ENCODE measurements around the gene EARS2. TPM values are rescaled to one million over a fixed set of nuclear protein-coding genes. Genes with fewer than 3 reads are reported as not detected.
"Not testable (repeated sequence)": the region's sequence is repeated elsewhere in the genome, so short reads cannot be mapped to it uniquely, and the experiment has no call there.

Gene EARS2
- total RNA-seq, 4 donors from 2014 or later: 13.8 to 37.4 (median 28.0) TPM

DNA sequence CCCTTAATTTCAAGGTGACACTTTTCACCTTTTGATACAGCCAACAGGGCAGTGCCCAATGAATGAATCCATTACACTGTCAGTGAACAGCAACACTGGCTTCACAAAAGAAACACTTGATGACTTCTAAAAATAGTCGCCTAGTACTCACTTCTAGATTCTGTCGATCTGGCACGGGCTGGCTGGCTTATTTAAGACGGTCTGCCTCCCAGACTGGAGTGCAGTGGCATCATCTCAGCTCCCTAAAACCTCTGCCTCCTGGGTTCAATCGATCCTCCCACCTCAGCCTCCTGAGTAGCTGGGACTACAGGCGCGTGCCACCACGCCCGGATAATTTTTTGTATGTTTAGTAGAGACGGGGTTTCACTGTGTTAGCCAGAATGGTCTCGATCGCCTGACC lies 37.0 kb upstream of the EARS2 start:
- no peak for DNase-seq
- H3K27ac ChIP-seq: no peak overlapping the region
- H3K4me1 ChIP-seq: peaks cover 0 to 11% (median 6%) of the 10 kb centered on the region in 4 donors
- no peaks in the 10 kb centered on the region for H3K27me3 ChIP-seq
- TF ChIP-seq POLR2A (IDR thresholded peaks at IDR 0.05): no peak
- TF ChIP-seq, protein P1, sequence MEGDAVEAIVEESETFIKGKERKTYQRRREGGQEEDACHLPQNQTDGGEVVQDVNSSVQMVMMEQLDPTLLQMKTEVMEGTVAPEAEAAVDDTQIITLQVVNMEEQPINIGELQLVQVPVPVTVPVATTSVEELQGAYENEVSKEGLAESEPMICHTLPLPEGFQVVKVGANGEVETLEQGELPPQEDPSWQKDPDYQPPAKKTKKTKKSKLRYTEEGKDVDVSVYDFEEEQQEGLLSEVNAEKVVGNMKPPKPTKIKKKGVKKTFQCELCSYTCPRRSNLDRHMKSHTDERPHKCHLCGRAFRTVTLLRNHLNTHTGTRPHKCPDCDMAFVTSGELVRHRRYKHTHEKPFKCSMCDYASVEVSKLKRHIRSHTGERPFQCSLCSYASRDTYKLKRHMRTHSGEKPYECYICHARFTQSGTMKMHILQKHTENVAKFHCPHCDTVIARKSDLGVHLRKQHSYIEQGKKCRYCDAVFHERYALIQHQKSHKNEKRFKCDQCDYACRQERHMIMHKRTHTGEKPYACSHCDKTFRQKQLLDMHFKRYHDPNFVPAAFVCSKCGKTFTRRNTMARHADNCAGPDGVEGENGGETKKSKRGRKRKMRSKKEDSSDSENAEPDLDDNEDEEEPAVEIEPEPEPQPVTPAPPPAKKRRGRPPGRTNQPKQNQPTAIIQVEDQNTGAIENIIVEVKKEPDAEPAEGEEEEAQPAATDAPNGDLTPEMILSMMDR (IDR thresholded peaks at IDR 0.05): no peak
- peaks cover 0 to 40% (median 0%) of the 10 kb centered on the region in 3 donors for H3K36me3 ChIP-seq
- no peak overlapping the region for H3K4me3 ChIP-seq
- H3K9me3 ChIP-seq: no peaks in the 10 kb centered on the region

DNA sequence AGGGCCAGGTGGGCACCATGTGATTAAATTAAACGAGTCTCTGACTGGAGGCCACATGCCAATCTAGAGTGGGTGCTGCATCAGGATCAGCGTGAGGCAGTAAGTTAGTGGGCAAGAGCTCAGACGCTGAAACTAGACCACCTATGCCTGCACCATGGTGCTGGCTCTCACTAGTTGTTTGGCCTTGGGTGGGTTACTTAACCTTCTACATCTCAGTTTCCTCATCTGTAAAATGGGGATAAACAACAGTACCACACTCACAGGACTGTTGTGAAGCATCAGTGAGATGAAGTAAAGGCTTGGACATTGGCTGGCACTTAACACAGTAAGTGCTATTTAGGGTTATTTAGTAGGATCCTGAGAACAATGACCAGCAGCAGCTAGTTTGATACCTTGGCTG lies 33.0 kb upstream of the EARS2 start:
- Histone ChIP-seq H3K27ac (no peak overlapping the region), H3K4me1 (peaks cover 0 to 8% (median 2%) of the 10 kb centered on the region in 4 donors), H3K27me3 (no peaks in the 10 kb centered on the region), H3K9me3 (no peaks in the 10 kb centered on the region), H3K36me3 (peaks cover 0 to 80% (median 0%) of the 10 kb centered on the region in 3 donors), H3K4me3 (no peak overlapping the region)
- no peak for DNase-seq
- TF ChIP-seq POLR2A (IDR thresholded peaks at IDR 0.05): no peak
- TF ChIP-seq, protein P1 (IDR thresholded peaks at IDR 0.05): no peak

DNA sequence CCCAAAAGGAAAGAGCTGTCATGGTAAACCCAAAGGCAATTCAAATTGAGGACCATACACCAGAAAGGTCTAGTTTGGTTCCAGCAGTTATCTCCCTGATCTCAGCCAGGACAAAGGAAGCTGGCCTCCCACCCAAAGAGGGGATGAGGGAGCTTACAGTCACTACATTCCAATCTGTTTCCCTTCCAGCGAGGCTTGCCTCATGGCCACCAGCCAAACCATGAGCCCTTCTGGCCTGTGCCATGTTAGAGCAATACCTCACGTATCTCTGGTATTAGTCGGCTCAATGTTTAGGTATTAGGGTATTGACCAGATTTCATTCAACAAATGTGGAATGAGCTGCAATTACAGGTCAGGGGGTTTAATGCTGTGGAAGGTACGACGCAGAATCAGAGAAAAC lies 30.6 kb upstream of the EARS2 start:
- no peaks in the 10 kb centered on the region for H3K27me3 ChIP-seq
- no peak overlapping the region for H3K4me3 ChIP-seq
- no peaks in the 10 kb centered on the region for H3K9me3 ChIP-seq
- no peak overlapping the region for H3K27ac ChIP-seq
- no peak for TF ChIP-seq POLR2A (IDR thresholded peaks at IDR 0.05)
- TF ChIP-seq, protein P1 (IDR thresholded peaks at IDR 0.05): no peak
- no peaks in the 10 kb centered on the region for H3K4me1 ChIP-seq
- peaks cover 0 to 95% (median 0%) of the 10 kb centered on the region in 3 donors for H3K36me3 ChIP-seq
- DNase-seq: no peak

DNA sequence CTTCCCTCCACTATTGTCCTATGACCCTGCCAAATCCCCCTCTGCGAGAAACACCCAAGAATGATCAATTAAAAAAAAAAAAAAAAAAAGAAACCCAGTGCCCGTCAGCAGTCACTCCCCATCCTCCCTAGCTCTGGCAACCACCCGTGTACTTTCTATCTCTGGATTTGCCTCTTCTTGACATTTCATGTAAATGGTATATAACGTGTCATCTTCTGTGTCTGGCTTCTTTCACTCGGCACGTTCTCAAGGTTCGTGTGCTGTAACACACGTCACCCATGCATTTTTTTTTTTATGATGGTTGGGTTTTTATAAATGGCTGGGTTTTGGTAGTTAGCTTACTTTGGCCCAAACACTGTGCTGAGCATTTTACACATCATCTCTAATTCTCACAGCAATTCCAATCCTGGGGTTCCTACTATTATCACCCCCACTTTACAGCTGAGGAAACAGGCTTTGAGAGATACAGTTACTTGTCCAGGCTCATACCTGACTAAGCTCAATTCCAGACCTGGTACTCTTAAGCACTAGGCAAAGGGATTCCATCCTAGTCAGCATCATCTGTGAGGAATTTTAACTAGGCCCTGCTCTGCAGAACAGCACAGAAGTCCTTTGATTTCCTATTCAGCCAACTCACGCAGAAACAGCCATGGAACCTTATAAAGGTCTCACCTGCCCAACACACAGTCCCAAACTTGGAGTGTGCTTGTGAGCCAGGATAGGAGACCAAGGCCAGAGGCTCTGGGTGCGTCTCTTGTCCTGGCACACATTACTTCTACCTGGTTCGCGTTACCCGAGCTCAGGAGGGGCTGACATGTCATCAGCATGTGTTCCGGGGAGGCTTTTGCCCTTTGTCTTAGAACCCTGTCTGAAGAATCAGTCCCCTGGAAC lies 27.3 kb upstream of the EARS2 start:
- no peaks in the 10 kb centered on the region for H3K4me1 ChIP-seq
- no peak for DNase-seq
- TF ChIP-seq POLR2A (IDR thresholded peaks at IDR 0.05): no peak
- TF ChIP-seq, protein P1 (IDR thresholded peaks at IDR 0.05): no peak
- H3K36me3 ChIP-seq: peaks cover 0 to 93% (median 0%) of the 10 kb centered on the region in 3 donors
- H3K4me3 ChIP-seq: no peak overlapping the region
- no peaks in the 10 kb centered on the region for H3K9me3 ChIP-seq
- no peak overlapping the region for H3K27ac ChIP-seq
- H3K27me3 ChIP-seq: no peaks in the 10 kb centered on the region

DNA sequence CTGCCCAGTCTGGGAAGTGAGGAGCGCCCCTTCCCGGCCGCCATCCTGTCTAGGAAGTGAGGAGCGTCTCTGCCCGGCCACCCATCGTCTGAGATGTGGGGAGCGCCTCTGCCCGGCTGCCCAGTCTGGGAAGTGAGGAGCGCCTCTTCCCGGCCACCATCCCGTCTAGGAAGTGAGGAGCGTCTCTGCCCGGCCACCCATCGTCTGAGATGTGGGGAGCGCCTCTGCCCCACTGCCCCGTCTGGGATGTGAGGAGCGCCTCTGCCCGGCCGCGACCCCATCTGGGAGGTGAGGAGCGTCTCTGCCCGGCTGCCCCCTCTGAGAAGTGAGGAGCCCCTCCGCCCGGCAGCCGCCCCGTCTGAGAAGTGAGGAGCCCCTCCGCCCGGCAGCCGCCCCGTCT lies 26.1 kb upstream of the EARS2 start:
- H3K36me3 ChIP-seq: peaks cover 0 to 92% (median 0%) of the 10 kb centered on the region in 3 donors
- not testable (repeated sequence) for H3K9me3 ChIP-seq, H3K27ac ChIP-seq, DNase-seq, H3K4me3 ChIP-seq, H3K4me1 ChIP-seq, H3K27me3 ChIP-seq

DNA sequence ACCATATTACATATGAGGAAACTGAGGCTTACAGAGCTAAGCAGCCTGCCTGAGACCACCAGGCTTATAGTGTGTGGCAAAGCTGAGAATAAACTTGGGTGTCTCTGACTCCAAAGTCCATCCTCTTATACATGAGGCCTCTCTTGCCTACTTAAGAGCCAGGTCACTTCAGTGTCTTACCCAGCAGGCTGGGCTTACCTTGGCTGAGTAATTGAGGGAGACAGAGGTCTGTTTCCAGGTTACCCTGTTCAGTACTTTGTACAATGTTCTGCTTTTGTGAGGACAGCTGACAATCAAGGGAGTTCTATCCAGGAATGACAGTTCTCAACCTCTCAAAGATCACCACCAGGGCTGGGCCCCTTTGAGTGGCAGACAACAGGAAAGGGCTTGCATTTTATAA lies 24.6 kb upstream of the EARS2 start:
- Histone ChIP-seq H3K9me3 (no peaks in the 10 kb centered on the region), H3K36me3 (peaks cover 0 to 81% (median 0%) of the 10 kb centered on the region in 3 donors), H3K27me3 (no peaks in the 10 kb centered on the region), H3K4me1 (peaks cover 0 to 5% (median 0%) of the 10 kb centered on the region in 4 donors), H3K27ac (no peak overlapping the region), H3K4me3 (no peak overlapping the region)
- no peak for DNase-seq
- TF ChIP-seq, protein P1 (IDR thresholded peaks at IDR 0.05): no peak
- TF ChIP-seq POLR2A (IDR thresholded peaks at IDR 0.05): no peak
